GM23248 (cell line): ENCODE results near the gene MDM1.

Source experiments
- EZH2 ChIP-seq: fragments of 200-600 bp; sonication (generic); IDR thresholded peaks from 2 replicates; pipeline ENCODE4 v1.6.1; 2018; ENCODE audit warnings: antibody characterized with exemption, mild to moderate bottlenecking; ENCODE audit not compliant: insufficient read depth, poor library complexity, severe bottlenecking
- EZH2phosphoT487 ChIP-seq: fragments of 200-600 bp; sonication (generic); IDR thresholded peaks from 2 replicates; pipeline ENCODE4 v1.6.1; 2018; ENCODE audit warnings: antibody characterized with exemption, moderate library complexity, mild to moderate bottlenecking, low read depth; ENCODE audit not compliant: insufficient read depth

DNA sequence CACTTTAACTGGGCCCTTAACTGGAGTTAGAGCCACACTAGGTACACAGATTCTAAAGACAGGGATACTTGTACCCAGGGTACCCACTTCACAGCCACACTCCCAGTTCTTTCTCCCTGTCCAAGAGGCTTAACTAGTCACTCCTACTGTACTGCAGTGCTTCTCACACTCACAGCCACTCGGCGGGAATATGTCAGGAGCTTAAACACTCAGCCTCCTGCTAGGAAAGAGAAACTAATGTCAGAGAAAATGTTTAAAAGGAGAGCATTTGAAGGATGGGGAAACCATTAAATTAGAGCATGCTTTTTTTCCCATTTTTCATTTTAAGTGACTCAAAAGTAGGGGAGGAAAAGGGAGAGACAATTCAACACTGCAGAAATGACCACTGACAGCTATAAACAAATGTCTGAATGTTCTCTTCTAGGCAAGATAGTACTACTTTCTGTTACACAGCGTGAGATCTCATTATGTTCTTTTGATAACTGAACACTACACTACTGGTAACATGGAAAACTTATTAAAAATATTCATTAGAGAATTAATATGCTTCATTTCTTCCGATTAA lies 22.9 kb upstream of the MDM1 start:
- TF ChIP-seq EZH2phosphoT487 (no peak), EZH2 (no peak)
